ENCODE measurements around the gene KSR2.
"Not testable (repeated sequence)": the region's sequence is repeated elsewhere in the genome, so short reads cannot be mapped to it uniquely, and the experiment has no call there.

Gene KSR2

GRCh38 chr12:117890644-117891043 lies 78.1 kb downstream of the KSR2 start:
- peak; percentile 52 for DNase-seq (ENCODE audit: low read depth)

- DNase-seq (ENCODE audit: low read depth), result no peak
Measured at GRCh38 chr12:117890137-117890536, 78.7 kb downstream of the KSR2 start.

- no peak for DNase-seq (ENCODE audit: low read depth)
Measured at GRCh38 chr12:117889098-117889497, 79.7 kb downstream of the KSR2 start.

- no peak for DNase-seq (ENCODE audit: low read depth)
Measured at GRCh38 chr12:117885211-117885610, 83.6 kb downstream of the KSR2 start.

GRCh38 chr12:117884161-117884560 lies 84.6 kb downstream of the KSR2 start:
- no peak for DNase-seq (ENCODE audit: low read depth)

- no peak for DNase-seq (ENCODE audit: low read depth)
Measured at GRCh38 chr12:117882603-117883184, 86.1 kb downstream of the KSR2 start.

GRCh38 chr12:117882181-117882580 lies 86.6 kb downstream of the KSR2 start:
- DNase-seq (ENCODE audit: low read depth), result no peak

GRCh38 chr12:117881517-117881916 lies 87.3 kb downstream of the KSR2 start:
- DNase-seq (ENCODE audit: low read depth), result no peak

- no peak for DNase-seq (ENCODE audit: low read depth)
Measured at GRCh38 chr12:117878605-117879004, 90.2 kb downstream of the KSR2 start.

GRCh38 chr12:117876436-117876816 lies 92.4 kb downstream of the KSR2 start:
- no peak for DNase-seq (ENCODE audit: low read depth)

- no peak for DNase-seq (ENCODE audit: low read depth)
Measured at GRCh38 chr12:117875744-117876435, 92.9 kb downstream of the KSR2 start.

- peak; percentile 31 for DNase-seq (ENCODE audit: low read depth)
Measured at GRCh38 chr12:117874842-117875434, 93.9 kb downstream of the KSR2 start.

GRCh38 chr12:117874198-117874597 lies 94.6 kb downstream of the KSR2 start:
- not testable (repeated sequence) for DNase-seq (ENCODE audit: low read depth)

GRCh38 chr12:117872546-117873169 lies 96.1 kb downstream of the KSR2 start:
- DNase-seq (ENCODE audit: low read depth), result peak; percentile 45

GRCh38 chr12:117869551-117869950 lies 99.2 kb downstream of the KSR2 start:
- DNase-seq (ENCODE audit: low read depth), result no peak

GRCh38 chr12:117867348-117867747 lies 101.4 kb downstream of the KSR2 start:
- DNase-seq (ENCODE audit: low read depth), result no peak

GRCh38 chr12:117865505-117865904 lies 103.3 kb downstream of the KSR2 start:
- DNase-seq (ENCODE audit: low read depth), result no peak

- peak; percentile 82 for DNase-seq (ENCODE audit: low read depth)
Measured at GRCh38 chr12:117863002-117863709, 105.6 kb downstream of the KSR2 start.

- no peak for DNase-seq (ENCODE audit: low read depth)
Measured at GRCh38 chr12:117861691-117862090, 107.1 kb downstream of the KSR2 start.

GRCh38 chr12:117860787-117861290 lies 108.0 kb downstream of the KSR2 start:
- not testable (repeated sequence) for DNase-seq (ENCODE audit: low read depth)

GRCh38 chr12:117860111-117860510 lies 108.7 kb downstream of the KSR2 start:
- no peak for DNase-seq (ENCODE audit: low read depth)
